Endothelial cell of umbilical vein (primary cell): ENCODE results near the gene TIMM10. TPM values are rescaled to one million over a fixed set of nuclear protein-coding genes. Genes with fewer than 3 reads are reported as not detected.

ENCODE experiments used
- polyA plus RNA-seq, 4 experiments: library from polyadenylated mRNA; depleted of rRNA in 3 of 4; stranded (reverse) in 3 of 4; unstranded in 1 of 4; fragments of >200 nt; gene quantifications; 2 replicates each; pipeline versions ENCODE4 v1.2.1 to v1.2.3, GENCODE V29; 2011 to 2012; ENCODE audit warnings: missing spikeins in 1 of 4
- small RNA-seq: library from RNA; depleted of rRNA; stranded (forward); fragments of <200 nt; gene quantifications from one replicate; pipeline ENCODE3, GENCODE V24; 2012; ENCODE audit warnings: low replicate concordance, low read depth; ENCODE audit not compliant: insufficient read depth, insufficient read length
- total RNA-seq: library from RNA; stranded (reverse); gene quantifications from 2 replicates; pipeline ENCODE4 v1.2.3, GENCODE V29; 2021

TIMM10 gene
- total and polyA plus RNA-seq, 2 donors (not counting 3 experiments of a cell fraction or from before 2014, with no cell fraction given): 64.2 to 128 TPM

Small RNAs within 50 kb of the gene (small RNA-seq; reads per million reads assigned to genes)
- not detected for gene RN7SL605P

Other genes starting within 250 kb of the TIMM10 start
- gene TNKS1BP1, start 205.8 kb downstream of the TIMM10 start, total RNA-seq: 93.6 and 111 TPM in 2 replicates
- gene TNKS1BP1, start 205.8 kb downstream of the TIMM10 start, polyA plus RNA-seq: 48.9 and 54.6 TPM in 2 replicates
- gene SSRP1, start 194.9 kb downstream of the TIMM10 start, total RNA-seq: 140 and 146 TPM in 2 replicates
- 123 and 130 TPM in 2 replicates for gene SSRP1, start 194.9 kb downstream of the TIMM10 start, polyA plus RNA-seq
- gene P2RX3, start 192.4 kb downstream of the TIMM10 start, total RNA-seq: not detected in 2 replicates
- not detected in 2 replicates for gene P2RX3, start 192.4 kb downstream of the TIMM10 start, polyA plus RNA-seq
- not detected in 2 replicates for gene PRG3, start 149.6 kb downstream of the TIMM10 start, total RNA-seq
- gene PRG3, start 149.6 kb downstream of the TIMM10 start, polyA plus RNA-seq: not detected in 2 replicates
- gene PRG2, start 140.1 kb downstream of the TIMM10 start, total RNA-seq: 0.42 and 0.55 TPM in 2 replicates
- gene PRG2, start 140.1 kb downstream of the TIMM10 start, polyA plus RNA-seq: 0.08 and 0.48 TPM in 2 replicates
- 68.9 and 89.4 TPM in 2 replicates for gene SLC43A3, start 103.6 kb downstream of the TIMM10 start, total RNA-seq
- gene SLC43A3, start 103.6 kb downstream of the TIMM10 start, polyA plus RNA-seq: 104 and 124 TPM in 2 replicates
- gene RTN4RL2, start 70.2 kb downstream of the TIMM10 start, total RNA-seq: 0.83 and 1.3 TPM in 2 replicates
- gene RTN4RL2, start 70.2 kb downstream of the TIMM10 start, polyA plus RNA-seq: 0.18 and 0.35 TPM in 2 replicates
- gene SLC43A1, start 15.1 kb downstream of the TIMM10 start, total RNA-seq: 11.3 and 13.7 TPM in 2 replicates
- gene SLC43A1, start 15.1 kb downstream of the TIMM10 start, polyA plus RNA-seq: 19.5 and 22.7 TPM in 2 replicates
- not detected in 2 replicates for gene SMTNL1, start 6.8 kb upstream of the TIMM10 start, total RNA-seq
- gene SMTNL1, start 6.8 kb upstream of the TIMM10 start, polyA plus RNA-seq: not detected in 2 replicates
- gene UBE2L6, start 36.9 kb upstream of the TIMM10 start, total RNA-seq: 10.8 and 22.3 TPM in 2 replicates
- 25.2 and 31.2 TPM in 2 replicates for gene UBE2L6, start 36.9 kb upstream of the TIMM10 start, polyA plus RNA-seq
- gene SERPING1, start 66.9 kb upstream of the TIMM10 start, total RNA-seq: not detected in 2 replicates
- 0.30 TPM in 1 of 2 replicates, not detected in the other for gene SERPING1, start 66.9 kb upstream of the TIMM10 start, polyA plus RNA-seq
- 0.24 and 0.30 TPM in 2 replicates for gene YPEL4, start 119.2 kb upstream of the TIMM10 start, total RNA-seq
- gene YPEL4, start 119.2 kb upstream of the TIMM10 start, polyA plus RNA-seq: 0.03 and 0.06 TPM in 2 replicates
- gene CLP1, start 127.0 kb upstream of the TIMM10 start, total RNA-seq: 17.9 and 20.9 TPM in 2 replicates
- gene CLP1, start 127.0 kb upstream of the TIMM10 start, polyA plus RNA-seq: 19.4 and 20.8 TPM in 2 replicates
- gene ZDHHC5, start 137.4 kb upstream of the TIMM10 start, total RNA-seq: 67.4 and 74.0 TPM in 2 replicates
- 52.9 and 61.1 TPM in 2 replicates for gene ZDHHC5, start 137.4 kb upstream of the TIMM10 start, polyA plus RNA-seq
- 25.1 TPM in 2 replicates for gene MED19, start 181.5 kb upstream of the TIMM10 start, total RNA-seq
- gene MED19, start 181.5 kb upstream of the TIMM10 start, polyA plus RNA-seq: 48.0 and 80.3 TPM in 2 replicates
- 66.3 and 67.7 TPM in 2 replicates for gene TMX2, start 181.8 kb upstream of the TIMM10 start, total RNA-seq
- gene TMX2, start 181.8 kb upstream of the TIMM10 start, polyA plus RNA-seq: 52.7 and 55.9 TPM in 2 replicates
- gene SELENOH, start 210.7 kb upstream of the TIMM10 start, total RNA-seq: 161 and 167 TPM in 2 replicates
- 218 and 247 TPM in 2 replicates for gene SELENOH, start 210.7 kb upstream of the TIMM10 start, polyA plus RNA-seq
- not detected in 2 replicates for gene BTBD18, start 221.1 kb upstream of the TIMM10 start, total RNA-seq
- gene BTBD18, start 221.1 kb upstream of the TIMM10 start, polyA plus RNA-seq: not detected in 2 replicates
- 268 and 285 TPM in 2 replicates for gene CTNND1, start 231.0 kb upstream of the TIMM10 start, total RNA-seq
- gene CTNND1, start 231.0 kb upstream of the TIMM10 start, polyA plus RNA-seq: 132 and 152 TPM in 2 replicates